HG03159 (cell line): ENCODE measurements around the gene LHX6.

Experiments used
- ATAC-seq: cut with Tn5 transposase; IDR thresholded peaks from one replicate; pipeline ENCODE4 v1.9.1; 2021; ENCODE audit warnings: mild to moderate bottlenecking, moderate library complexity; ENCODE audit not compliant: unreplicated experiment

The LHX6 gene

GRCh38 chr9:122158202-122158601 lies 70.6 kb downstream of the LHX6 start:
- ATAC-seq, result peak; percentile 57

GRCh38 chr9:122155796-122156195 lies 73.0 kb downstream of the LHX6 start:
- ATAC-seq, result no peak
